ENCODE measurements around the gene YBEY. TPM values are rescaled to one million over a fixed set of nuclear protein-coding genes. Genes with fewer than 3 reads are reported as not detected.

The YBEY gene
- total and polyA plus RNA-seq, 4 donors: 7.6 to 32.1 (median 15.1) TPM

DNA sequence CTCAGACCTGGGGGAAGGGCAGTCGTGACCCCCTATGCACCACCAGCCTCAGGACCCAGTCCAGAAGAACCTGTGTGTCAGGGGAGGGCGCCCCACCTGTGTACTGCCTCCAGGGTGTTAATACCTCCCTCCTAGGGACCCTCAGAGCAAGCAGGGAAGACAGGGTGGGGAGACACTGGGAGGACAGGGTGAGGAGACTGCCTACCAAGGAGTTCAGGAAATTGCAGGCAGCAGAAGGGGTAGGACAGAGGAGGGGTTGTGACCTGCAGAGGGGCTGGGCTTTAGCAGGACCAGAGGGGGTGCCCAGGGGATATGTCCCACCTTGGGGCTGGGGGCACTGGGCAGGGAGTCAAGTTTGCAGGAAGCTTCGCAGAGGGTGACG, 32.3 kb downstream of the YBEY start:
- no peaks in the 10 kb centered on the region for H3K27me3 ChIP-seq (ENCODE audit: control insufficient read depth in 3 of 3, insufficient read depth in 3 of 3, low read length in 2 of 3)
- H3K4me3 ChIP-seq: no peak overlapping the region
- H3K36me3 ChIP-seq (ENCODE audit: control insufficient read depth in 4 of 4, insufficient read depth in 4 of 4, low read length in 4 of 4): peaks cover 0 to 3% (median 0%) of the 10 kb centered on the region in 4 donors
- TF ChIP-seq, protein P1, sequence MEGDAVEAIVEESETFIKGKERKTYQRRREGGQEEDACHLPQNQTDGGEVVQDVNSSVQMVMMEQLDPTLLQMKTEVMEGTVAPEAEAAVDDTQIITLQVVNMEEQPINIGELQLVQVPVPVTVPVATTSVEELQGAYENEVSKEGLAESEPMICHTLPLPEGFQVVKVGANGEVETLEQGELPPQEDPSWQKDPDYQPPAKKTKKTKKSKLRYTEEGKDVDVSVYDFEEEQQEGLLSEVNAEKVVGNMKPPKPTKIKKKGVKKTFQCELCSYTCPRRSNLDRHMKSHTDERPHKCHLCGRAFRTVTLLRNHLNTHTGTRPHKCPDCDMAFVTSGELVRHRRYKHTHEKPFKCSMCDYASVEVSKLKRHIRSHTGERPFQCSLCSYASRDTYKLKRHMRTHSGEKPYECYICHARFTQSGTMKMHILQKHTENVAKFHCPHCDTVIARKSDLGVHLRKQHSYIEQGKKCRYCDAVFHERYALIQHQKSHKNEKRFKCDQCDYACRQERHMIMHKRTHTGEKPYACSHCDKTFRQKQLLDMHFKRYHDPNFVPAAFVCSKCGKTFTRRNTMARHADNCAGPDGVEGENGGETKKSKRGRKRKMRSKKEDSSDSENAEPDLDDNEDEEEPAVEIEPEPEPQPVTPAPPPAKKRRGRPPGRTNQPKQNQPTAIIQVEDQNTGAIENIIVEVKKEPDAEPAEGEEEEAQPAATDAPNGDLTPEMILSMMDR (IDR thresholded peaks at IDR 0.05; ENCODE audit: control extremely low read depth, extremely low read depth): no peak
- 88 to 89% methylated on average over 4 of the region's 4 CpGs for WGBS, 2 donors
- H3K9ac ChIP-seq (ENCODE audit: insufficient read depth in 1 of 2, low read length in 2 of 2): no peak overlapping the region
- no peaks in the 10 kb centered on the region for H3K9me3 ChIP-seq (ENCODE audit: control insufficient read depth in 4 of 4, insufficient read depth in 3 of 4, low read length in 3 of 4)
- H3K27ac ChIP-seq (ENCODE audit: low read depth in 1 of 2, low read length in 1 of 2): no peak overlapping the region
- no peak for ATAC-seq (ENCODE audit: insufficient read depth, low FRiP score)
- no peak for DNase-seq
- H3K4me1 ChIP-seq (ENCODE audit: control insufficient read depth in 5 of 5, insufficient read depth in 5 of 5, low read length in 5 of 5): peaks cover 0 to 29% (median 16%) of the 10 kb centered on the region in 5 donors

DNA sequence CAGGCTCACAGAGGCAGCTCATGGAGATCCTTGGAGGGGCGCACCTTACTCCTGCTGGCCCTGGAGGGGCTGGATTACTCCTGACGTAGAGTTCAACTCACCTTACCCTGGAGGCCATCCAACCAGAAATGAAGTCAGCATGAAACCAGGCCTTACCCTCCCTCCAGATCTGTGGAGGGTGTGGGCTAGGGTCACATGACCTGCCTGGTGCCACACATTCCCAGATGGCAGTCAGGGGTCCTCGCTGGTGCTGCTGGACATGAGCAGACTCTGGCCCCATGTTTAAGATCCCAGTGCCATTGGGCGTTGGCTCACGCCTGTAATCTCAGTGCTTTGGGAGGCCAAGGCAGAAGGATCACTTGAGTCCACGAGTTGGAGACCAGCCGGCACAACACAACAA, 33.0 kb downstream of the YBEY start:
- no peaks in the 10 kb centered on the region for H3K27me3 ChIP-seq (ENCODE audit: control insufficient read depth in 3 of 3, insufficient read depth in 3 of 3, low read length in 2 of 3)
- no peaks in the 10 kb centered on the region for H3K9me3 ChIP-seq (ENCODE audit: control insufficient read depth in 4 of 4, insufficient read depth in 3 of 4, low read length in 3 of 4)
- ATAC-seq (ENCODE audit: insufficient read depth, low FRiP score): no peak
- no peak overlapping the region for H3K4me3 ChIP-seq
- H3K4me1 ChIP-seq (ENCODE audit: control insufficient read depth in 5 of 5, insufficient read depth in 5 of 5, low read length in 5 of 5): peaks cover 0 to 29% (median 16%) of the 10 kb centered on the region in 5 donors
- DNase-seq: no peak
- H3K36me3 ChIP-seq (ENCODE audit: control insufficient read depth in 4 of 4, insufficient read depth in 4 of 4, low read length in 4 of 4): peaks cover 0 to 3% (median 0%) of the 10 kb centered on the region in 4 donors
- TF ChIP-seq, protein P1 (IDR thresholded peaks at IDR 0.05; ENCODE audit: control extremely low read depth, extremely low read depth): no peak
- WGBS, 2 donors: 94 to 95% methylated on average over 7 of the region's 7 CpGs
- H3K9ac ChIP-seq (ENCODE audit: insufficient read depth in 1 of 2, low read length in 2 of 2): no peak overlapping the region
- H3K27ac ChIP-seq (ENCODE audit: low read depth in 1 of 2, low read length in 1 of 2): no peak overlapping the region

GRCh38 chr21:46320331-46320801, 34.2 kb downstream of the YBEY start:
- TF ChIP-seq, protein P1 (IDR thresholded peaks at IDR 0.05; ENCODE audit: control extremely low read depth, extremely low read depth): no peak
- Histone ChIP-seq H3K36me3 (ENCODE audit: control insufficient read depth in 4 of 4, insufficient read depth in 4 of 4, low read length in 4 of 4) (peaks cover 0 to 3% (median 0%) of the 10 kb centered on the region in 4 donors), H3K9ac (ENCODE audit: insufficient read depth in 1 of 2, low read length in 2 of 2) (peak overlapping the region in 1 of 2 donors; percentile 26), H3K27ac (ENCODE audit: low read depth in 1 of 2, low read length in 1 of 2) (no peak overlapping the region), H3K4me1 (ENCODE audit: control insufficient read depth in 5 of 5, insufficient read depth in 5 of 5, low read length in 5 of 5) (peaks cover 0 to 31% (median 16%) of the 10 kb centered on the region in 5 donors), H3K4me3 (no peak overlapping the region), H3K27me3 (ENCODE audit: control insufficient read depth in 3 of 3, insufficient read depth in 3 of 3, low read length in 2 of 3) (no peaks in the 10 kb centered on the region), H3K9me3 (ENCODE audit: control insufficient read depth in 4 of 4, insufficient read depth in 3 of 4, low read length in 3 of 4) (no peaks in the 10 kb centered on the region)
- peak in 1 of 3 donors; percentile 20 for DNase-seq
- 22 to 46% methylated on average over 4 of the region's 4 CpGs for WGBS, 2 donors
- no peak for ATAC-seq (ENCODE audit: insufficient read depth, low FRiP score)

Measured in lung (tissue), 12 donors.